Stimulated activated memory B cell treated with anti-CD40 and anti-IgM and Interleukin-4, amounts not matched to agents 10 μg/mL and 1 μg/mL and 100 μg/mL, for 72 hours (primary cell): ENCODE measurements around the gene MTG1.
A peak's percentile ranks its signal among the peaks of the same experiment; 100 is the strongest.

Experiments used
- ATAC-seq: fragments of 150-1000 bp; cut with Tn5 transposase; 2 replicates; pipeline ENCODE4 v1.10.0; 2021
- H3K27ac Mint-ChIP-seq: one replicate; pipeline ENCODE4 v1.8.0; 2022; ENCODE audit warnings: mild to moderate bottlenecking, mixed read lengths
- H3K27me3 Mint-ChIP-seq: one replicate; pipeline ENCODE4 v1.8.0; 2022; ENCODE audit warnings: mixed read lengths
- H3K36me3 Mint-ChIP-seq: one replicate; pipeline ENCODE4 v1.8.0; 2022; ENCODE audit warnings: mixed read lengths
- H3K4me1 Mint-ChIP-seq: one replicate; pipeline ENCODE4 v1.8.0; 2022; ENCODE audit warnings: mixed read lengths
- H3K4me3 Mint-ChIP-seq: one replicate; pipeline ENCODE4 v1.8.0; 2022; ENCODE audit warnings: mild to moderate bottlenecking, moderate library complexity, mixed read lengths
- H3K9me3 Mint-ChIP-seq: one replicate; pipeline ENCODE4 v1.8.0; 2022; ENCODE audit warnings: mixed read lengths

Gene MTG1

GRCh38 chr10:133394064-133394663, at the start of gene MTG1:
MTG1 (plus strand) TSS chr10:133394157; CDS start chr10:133394221, 64 bp downstream.
- peak; percentile 87 for ATAC-seq
- H3K27me3 Mint-ChIP-seq: no peaks in the 10 kb centered on the region
- H3K36me3 Mint-ChIP-seq: peaks cover 27% of the 10 kb centered on the region
- peak within 1 kb of the TSS; percentile 99 for H3K4me3 Mint-ChIP-seq
- H3K4me1 Mint-ChIP-seq: peaks cover 71% of the 10 kb centered on the region
- H3K27ac Mint-ChIP-seq: peak within 1 kb of the TSS; percentile 98
- no peaks in the 10 kb centered on the region for H3K9me3 Mint-ChIP-seq

GRCh38 chr10:133344236-133344635, 49.7 kb upstream of the MTG1 start:
- ATAC-seq: no peak
- Mint-ChIP-seq H3K4me1 (no peaks in the 10 kb centered on the region), H3K36me3 (no peaks in the 10 kb centered on the region), H3K27ac (no peak overlapping the region), H3K9me3 (no peaks in the 10 kb centered on the region), H3K27me3 (peaks cover 59% of the 10 kb centered on the region), H3K4me3 (no peak overlapping the region)

GRCh38 chr10:133346413-133346812, 47.5 kb upstream of the MTG1 start:
- Mint-ChIP-seq H3K27me3 (peaks cover 62% of the 10 kb centered on the region), H3K4me1 (no peaks in the 10 kb centered on the region), H3K4me3 (no peak overlapping the region), H3K9me3 (no peaks in the 10 kb centered on the region), H3K27ac (no peak overlapping the region), H3K36me3 (no peaks in the 10 kb centered on the region)
- ATAC-seq: no peak

- ATAC-seq: no peak
- H3K27ac Mint-ChIP-seq: no peak overlapping the region
- peaks cover under 1% of the 10 kb centered on the region for H3K4me1 Mint-ChIP-seq
- no peak overlapping the region for H3K4me3 Mint-ChIP-seq
- H3K36me3 Mint-ChIP-seq: no peaks in the 10 kb centered on the region
- no peaks in the 10 kb centered on the region for H3K9me3 Mint-ChIP-seq
- peaks cover 53% of the 10 kb centered on the region for H3K27me3 Mint-ChIP-seq
Measured at GRCh38 chr10:133347710-133348517, 46.0 kb upstream of the MTG1 start.

GRCh38 chr10:133349160-133349568, 44.8 kb upstream of the MTG1 start:
- Mint-ChIP-seq H3K9me3 (no peaks in the 10 kb centered on the region), H3K27ac (no peak overlapping the region), H3K27me3 (peaks cover 40% of the 10 kb centered on the region), H3K36me3 (no peaks in the 10 kb centered on the region), H3K4me3 (no peak overlapping the region), H3K4me1 (peaks cover 7% of the 10 kb centered on the region)
- no peak for ATAC-seq

- Mint-ChIP-seq H3K27ac (no peak overlapping the region), H3K27me3 (peaks cover 36% of the 10 kb centered on the region), H3K4me1 (peaks cover 7% of the 10 kb centered on the region), H3K4me3 (no peak overlapping the region), H3K9me3 (no peaks in the 10 kb centered on the region), H3K36me3 (no peaks in the 10 kb centered on the region)
- no peak for ATAC-seq
Measured at GRCh38 chr10:133349577-133350011, 44.4 kb upstream of the MTG1 start.

- Mint-ChIP-seq H3K27me3 (peaks cover 28% of the 10 kb centered on the region), H3K27ac (no peak overlapping the region), H3K4me3 (no peak overlapping the region), H3K4me1 (peaks cover 7% of the 10 kb centered on the region), H3K36me3 (no peaks in the 10 kb centered on the region), H3K9me3 (no peaks in the 10 kb centered on the region)
- ATAC-seq: no peak
Measured at GRCh38 chr10:133350283-133350949, 43.5 kb upstream of the MTG1 start.

GRCh38 chr10:133350950-133351329, 43.0 kb upstream of the MTG1 start:
- Mint-ChIP-seq H3K27me3 (peaks cover 22% of the 10 kb centered on the region), H3K36me3 (no peaks in the 10 kb centered on the region), H3K4me1 (peaks cover 9% of the 10 kb centered on the region), H3K9me3 (no peaks in the 10 kb centered on the region), H3K4me3 (no peak overlapping the region), H3K27ac (no peak overlapping the region)
- ATAC-seq: no peak

GRCh38 chr10:133351408-133352318, 42.3 kb upstream of the MTG1 start:
- peaks cover 15% of the 10 kb centered on the region for H3K27me3 Mint-ChIP-seq
- H3K4me3 Mint-ChIP-seq: no peak overlapping the region
- no peaks in the 10 kb centered on the region for H3K9me3 Mint-ChIP-seq
- ATAC-seq: peak; percentile 11
- H3K36me3 Mint-ChIP-seq: no peaks in the 10 kb centered on the region
- H3K27ac Mint-ChIP-seq: no peak overlapping the region
- H3K4me1 Mint-ChIP-seq: peaks cover 13% of the 10 kb centered on the region

- Mint-ChIP-seq H3K27me3 (peaks cover 13% of the 10 kb centered on the region), H3K4me3 (no peak overlapping the region), H3K27ac (no peak overlapping the region)
Measured at GRCh38 chr10:133353202-133353959, 40.6 kb upstream of the MTG1 start.

GRCh38 chr10:133353988-133354605, 39.9 kb upstream of the MTG1 start:
- Mint-ChIP-seq H3K36me3 (no peaks in the 10 kb centered on the region), H3K27ac (no peak overlapping the region), H3K4me1 (peaks cover 17% of the 10 kb centered on the region)

More at GRCh38 chr10:133353202-133353959, 40.6 kb upstream of the MTG1 start:
- Mint-ChIP-seq H3K36me3 (no peaks in the 10 kb centered on the region), H3K9me3 (no peaks in the 10 kb centered on the region), H3K4me1 (peaks cover 13% of the 10 kb centered on the region)
- ATAC-seq: no peak

GRCh38 chr10:133354672-133355240, 39.2 kb upstream of the MTG1 start:
- Mint-ChIP-seq H3K9me3 (no peaks in the 10 kb centered on the region), H3K36me3 (no peaks in the 10 kb centered on the region), H3K27ac (no peak overlapping the region), H3K27me3 (peaks cover under 1% of the 10 kb centered on the region), H3K4me3 (no peak overlapping the region), H3K4me1 (peaks cover 21% of the 10 kb centered on the region)
- ATAC-seq: no peak

More at GRCh38 chr10:133353988-133354605, 39.9 kb upstream of the MTG1 start:
- Mint-ChIP-seq H3K4me3 (no peak overlapping the region), H3K9me3 (no peaks in the 10 kb centered on the region), H3K27me3 (peaks cover 7% of the 10 kb centered on the region)
- no peak for ATAC-seq

GRCh38 chr10:133355266-133355665, 38.7 kb upstream of the MTG1 start:
- peaks cover 26% of the 10 kb centered on the region for H3K4me1 Mint-ChIP-seq
- H3K4me3 Mint-ChIP-seq: no peak overlapping the region
- H3K36me3 Mint-ChIP-seq: no peaks in the 10 kb centered on the region
- H3K27me3 Mint-ChIP-seq: no peaks in the 10 kb centered on the region
- ATAC-seq: no peak
- H3K27ac Mint-ChIP-seq: no peak overlapping the region
- no peaks in the 10 kb centered on the region for H3K9me3 Mint-ChIP-seq
